ENCODE results near the gene NKAPD1.

GRCh38 chr11:112128483-112129121 is 54.5 kb downstream of the NKAPD1 start:
- TF ChIP-seq, protein P1, sequence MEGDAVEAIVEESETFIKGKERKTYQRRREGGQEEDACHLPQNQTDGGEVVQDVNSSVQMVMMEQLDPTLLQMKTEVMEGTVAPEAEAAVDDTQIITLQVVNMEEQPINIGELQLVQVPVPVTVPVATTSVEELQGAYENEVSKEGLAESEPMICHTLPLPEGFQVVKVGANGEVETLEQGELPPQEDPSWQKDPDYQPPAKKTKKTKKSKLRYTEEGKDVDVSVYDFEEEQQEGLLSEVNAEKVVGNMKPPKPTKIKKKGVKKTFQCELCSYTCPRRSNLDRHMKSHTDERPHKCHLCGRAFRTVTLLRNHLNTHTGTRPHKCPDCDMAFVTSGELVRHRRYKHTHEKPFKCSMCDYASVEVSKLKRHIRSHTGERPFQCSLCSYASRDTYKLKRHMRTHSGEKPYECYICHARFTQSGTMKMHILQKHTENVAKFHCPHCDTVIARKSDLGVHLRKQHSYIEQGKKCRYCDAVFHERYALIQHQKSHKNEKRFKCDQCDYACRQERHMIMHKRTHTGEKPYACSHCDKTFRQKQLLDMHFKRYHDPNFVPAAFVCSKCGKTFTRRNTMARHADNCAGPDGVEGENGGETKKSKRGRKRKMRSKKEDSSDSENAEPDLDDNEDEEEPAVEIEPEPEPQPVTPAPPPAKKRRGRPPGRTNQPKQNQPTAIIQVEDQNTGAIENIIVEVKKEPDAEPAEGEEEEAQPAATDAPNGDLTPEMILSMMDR (IDR thresholded peaks at IDR 0.05) = no peak
- no peak for TF ChIP-seq POLR2AphosphoS5 (IDR thresholded peaks at IDR 0.05)
- no peak for TF ChIP-seq POLR2A (IDR thresholded peaks at IDR 0.05)

All from sigmoid colon (tissue), 4 donors.